ENCODE measurements around the gene RFTN1. TPM values are rescaled to one million over a fixed set of nuclear protein-coding genes. Genes with fewer than 3 reads are reported as not detected.

The RFTN1 gene
- total RNA-seq, 1 donor from 2014 or later: 34.7 TPM

- H3K4me3 ChIP-seq (ENCODE audit: low read depth, low read length): no peak overlapping the region
- no peak for TF ChIP-seq CTCF (conservative IDR thresholded peaks at IDR 0.05; ENCODE audit: low read depth, low read length)
- DNase-seq (ENCODE audit: low read depth): no peak
Measured at GRCh38 chr3:16506451-16506850, 7.0 kb downstream of the RFTN1 start.

- no peak for DNase-seq (ENCODE audit: low read depth)
- no peak overlapping the region for H3K4me3 ChIP-seq (ENCODE audit: low read depth, low read length)
- no peak for TF ChIP-seq CTCF (conservative IDR thresholded peaks at IDR 0.05; ENCODE audit: low read depth, low read length)
Measured at GRCh38 chr3:16504692-16505091, 8.8 kb downstream of the RFTN1 start.

GRCh38 chr3:16504242-16504641 is 9.3 kb downstream of the RFTN1 start:
- no peak for DNase-seq (ENCODE audit: low read depth)
- no peak overlapping the region for H3K4me3 ChIP-seq (ENCODE audit: low read depth, low read length)
- TF ChIP-seq CTCF (conservative IDR thresholded peaks at IDR 0.05; ENCODE audit: low read depth, low read length): no peak

GRCh38 chr3:16503191-16503776 is 10.2 kb downstream of the RFTN1 start:
- H3K4me3 ChIP-seq (ENCODE audit: low read depth, low read length): no peak overlapping the region
- DNase-seq (ENCODE audit: low read depth): no peak
- TF ChIP-seq CTCF (conservative IDR thresholded peaks at IDR 0.05; ENCODE audit: low read depth, low read length): no peak

GRCh38 chr3:16502347-16502908 is 11.1 kb downstream of the RFTN1 start:
- no peak overlapping the region for H3K4me3 ChIP-seq (ENCODE audit: low read depth, low read length)
- no peak for TF ChIP-seq CTCF (conservative IDR thresholded peaks at IDR 0.05; ENCODE audit: low read depth, low read length)
- no peak for DNase-seq (ENCODE audit: low read depth)

- no peak for TF ChIP-seq CTCF (conservative IDR thresholded peaks at IDR 0.05; ENCODE audit: low read depth, low read length)
- H3K4me3 ChIP-seq (ENCODE audit: low read depth, low read length): no peak overlapping the region
- DNase-seq (ENCODE audit: low read depth): no peak
Measured at GRCh38 chr3:16501376-16501775, 12.1 kb downstream of the RFTN1 start.

- TF ChIP-seq CTCF (conservative IDR thresholded peaks at IDR 0.05; ENCODE audit: low read depth, low read length): no peak
- no peak for DNase-seq (ENCODE audit: low read depth)
- no peak overlapping the region for H3K4me3 ChIP-seq (ENCODE audit: low read depth, low read length)
Measured at GRCh38 chr3:16500911-16501310, 12.6 kb downstream of the RFTN1 start.

Data from epithelial cell of proximal tubule (primary cell).